HCT116 (cell line): ENCODE data around the gene AP4S1. TPM values are rescaled to one million over a fixed set of nuclear protein-coding genes. Genes with fewer than 3 reads are reported as not detected.

Source experiments
- ATAC-seq: fragments of 200-7000 bp; cut with Tn5 transposase; 2 replicates; pipeline ENCODE4 v1.9.1; 2020; ENCODE audit warnings: mild to moderate bottlenecking, moderate library complexity
- BruUV-seq: library from RNA; stranded (reverse); fragments of 400-500 nt; replicated peaks from 2 replicates; lab custom pipeline; 2021; lab: Mats Ljungman, UMichigan
- CTCF ChIA-PET: fragments of 300-600 bp; sonication (Branson Sonifier 250); formaldehyde crosslinking; loops from one replicate; lab custom pipeline; 2021; ENCODE audit warnings: antibody characterized with exemption; lab: Charles Lee
- POLR2A ChIA-PET: fragments of 300-600, 350-600 bp; sonication (Branson Sonifier 250); formaldehyde crosslinking; loops from one replicate; lab custom pipeline; 2021; ENCODE audit warnings: antibody characterized with exemption; lab: Charles Lee
- RAD21 ChIA-PET, 2 experiments: fragments of 300-600 bp; sonication (Branson Sonifier 250); formaldehyde crosslinking; loops; one replicate each; lab custom pipeline; 2023; ENCODE audit warnings: low total read pairs in 2 of 2; ENCODE audit not compliant: uncharacterized antibody in 2 of 2, unreplicated experiment in 2 of 2, low non-redundant PET in 1 of 2; lab: Charles Lee
- DNase-seq: peaks from one replicate; pipeline ENCODE4 v3.0.0-alpha.2; 2010; ENCODE audit warnings: low read depth, low spot score
- H2AFZ ChIP-seq: fragments of 200-600 bp; shearing (Covaris generic), sonication (generic); 2 replicates; pipeline ENCODE4 v1.6.1; 2017; ENCODE audit warnings: low read depth, mixed run types, mixed read lengths, antibody characterized with exemption, low read length; ENCODE audit not compliant: poor library complexity, severe bottlenecking
- H3K27ac ChIP-seq: 2 replicates; pipeline ENCODE4 v1.5.1; 2012; ENCODE audit warnings: low read depth, low read length
- H3K27me3 ChIP-seq: fragments of 200-600 bp; sonication (generic); 2 replicates; pipeline ENCODE4 v1.6.1; 2016; ENCODE audit warnings: mixed run types, low read length, mixed read lengths; ENCODE audit not compliant: insufficient read depth
- H3K36me3 ChIP-seq, 2 experiments: fragments of 200-500 bp in 1 of 2; fragments of 200-600 bp in 1 of 2; sonication (Bioruptor generic) in 1 of 2; sonication (generic) in 1 of 2; 2 replicates each; pipeline versions ENCODE4 v1.5.1 to v1.6.1; 2014 to 2016; ENCODE audit warnings: low read length in 2 of 2, inconsistent platforms in 1 of 2, mixed read lengths in 1 of 2, mixed run types in 1 of 2; ENCODE audit not compliant: insufficient read depth in 2 of 2, control insufficient read depth in 1 of 2
- H3K4me1 ChIP-seq, 2 experiments: fragments of 200-600 bp in 1 of 2; sonication (generic) in 1 of 2; 2 replicates each; pipeline versions ENCODE4 v1.5.1 to v1.6.1; 2012 to 2017; ENCODE audit warnings: low read length in 2 of 2, inconsistent platforms in 1 of 2, mild to moderate bottlenecking in 1 of 2, mixed read lengths in 1 of 2, mixed run types in 1 of 2, moderate library complexity in 1 of 2; ENCODE audit not compliant: insufficient read depth in 2 of 2, control insufficient read depth in 1 of 2
- H3K4me2 ChIP-seq: fragments of 200-600 bp; sonication (generic); 2 replicates; pipeline ENCODE4 v1.6.1; 2017; ENCODE audit warnings: mixed run types, low read length, mixed read lengths
- H3K4me3 ChIP-seq, 2 experiments: fragments of 200-600 bp in 1 of 2; sonication (generic) in 1 of 2; replicated peaks in 1 of 2; 2 replicates each; pipeline ENCODE4 v1.5.1; 2011 to 2016; ENCODE audit warnings: low read length in 2 of 2, control low read depth in 1 of 2, low read depth in 1 of 2, mild to moderate bottlenecking in 1 of 2, mixed read lengths in 1 of 2, mixed run types in 1 of 2
- H3K79me2 ChIP-seq: fragments of 200-600 bp; sonication (generic); 2 replicates; pipeline ENCODE4 v1.6.1; 2017; ENCODE audit warnings: mild to moderate bottlenecking, mixed run types, low read length, moderate library complexity, mixed read lengths; ENCODE audit not compliant: insufficient read depth
- H3K9ac ChIP-seq: fragments of 200-600 bp; sonication (generic); 2 replicates; pipeline ENCODE4 v1.6.1; 2016; ENCODE audit warnings: low read length, mixed read lengths
- H3K9me2 ChIP-seq: fragments of 200-600 bp; sonication (generic), shearing (Covaris generic); 2 replicates; pipeline ENCODE4 v1.6.1; 2017; ENCODE audit warnings: mixed run types, mild to moderate bottlenecking, moderate library complexity; ENCODE audit not compliant: insufficient read depth
- H3K9me3 ChIP-seq, 2 experiments: fragments of 200-500 bp in 1 of 2; fragments of 200-600 bp in 1 of 2; sonication (Bioruptor generic) in 1 of 2; sonication (generic) in 1 of 2; 2 replicates each; pipeline ENCODE4 v1.6.1; 2014 to 2017; ENCODE audit warnings: low read length in 2 of 2, mixed read lengths in 2 of 2, inconsistent platforms in 1 of 2, low read depth in 1 of 2, mild to moderate bottlenecking in 1 of 2, mixed run types in 1 of 2, moderate library complexity in 1 of 2; ENCODE audit not compliant: control insufficient read depth in 1 of 2, insufficient read depth in 1 of 2
- H4K20me1 ChIP-seq: fragments of 200-600 bp; sonication (generic), shearing (Covaris generic); 2 replicates; pipeline ENCODE4 v1.6.1; 2017; ENCODE audit warnings: mixed run types, mild to moderate bottlenecking, moderate library complexity; ENCODE audit not compliant: insufficient read depth
- CBX3 ChIP-seq: IDR thresholded peaks from 2 replicates; pipeline ENCODE4 v1.6.1; 2012; ENCODE audit warnings: low read depth
- EGR1 ChIP-seq: IDR thresholded peaks from 2 replicates; pipeline ENCODE4 v1.6.1; 2012; ENCODE audit warnings: low read depth
- EZH2 ChIP-seq: fragments of 200-600 bp; sonication (generic); IDR thresholded peaks from 2 replicates; pipeline ENCODE4 v1.6.1; 2017; ENCODE audit warnings: antibody characterized with exemption, mixed run types
- JUND ChIP-seq: IDR thresholded peaks from 2 replicates; pipeline ENCODE4 v1.6.1; 2012
- MAX ChIP-seq: IDR thresholded peaks from 2 replicates; pipeline ENCODE4 v1.6.1; 2012
- SP1 ChIP-seq: IDR thresholded peaks from 2 replicates; pipeline ENCODE4 v1.6.1; 2012; ENCODE audit warnings: low read depth
- SRF ChIP-seq: IDR thresholded peaks from 2 replicates; pipeline ENCODE4 v1.6.1; 2012; ENCODE audit warnings: low read depth
- TCF7L2 ChIP-seq: IDR thresholded peaks from 2 replicates; pipeline ENCODE4 v1.7.0; 2011; ENCODE audit warnings: borderline replicate concordance, inconsistent platforms; ENCODE audit not compliant: insufficient read depth, insufficient read length; ENCODE audit errors: extremely low read depth
- ZNF274 ChIP-seq: fragments of 200-500 bp; sonication (Bioruptor generic); IDR thresholded peaks from 2 replicates; pipeline ENCODE4 v1.6.1; 2014; ENCODE audit warnings: mild to moderate bottlenecking, low read depth, low read length, inconsistent platforms
- intact Hi-C: fragments of 100-400 bp; cut with micrococcal nuclease; formaldehyde crosslinking; loops from 2 replicates; pipeline ENCODE4 v1.10.0; 2022
- total RNA-seq: library from RNA; stranded (reverse); gene quantifications from one replicate; pipeline ENCODE4 v1.2.1, GENCODE V29; 2021; ENCODE audit not compliant: unreplicated experiment
- TF ChIP-seq, protein P1 (sequence below), 3 experiments: fragments of 200-600 bp in 1 of 3; sonication (generic) in 1 of 3; IDR thresholded peaks in 2 of 3; conservative IDR thresholded peaks in 1 of 3; 2 replicates each; pipeline ENCODE4 v1.5.1; 2012 to 2017; ENCODE audit warnings: low read depth in 2 of 3, low read length in 2 of 3, antibody characterized with exemption in 1 of 3, borderline replicate concordance in 1 of 3, control low read depth in 1 of 3, mild to moderate bottlenecking in 1 of 3, mixed read lengths in 1 of 3, mixed run types in 1 of 3, moderate library complexity in 1 of 3; ENCODE audit not compliant: insufficient read depth in 1 of 3
- TF ChIP-seq, protein P2 (sequence below): IDR thresholded peaks from 2 replicates; pipeline ENCODE4 v1.6.1; 2012
- TF ChIP-seq, protein P3 (sequence below): IDR thresholded peaks from 2 replicates; pipeline ENCODE4 v1.6.1; 2011; ENCODE audit warnings: mild to moderate bottlenecking, low read length, moderate library complexity; ENCODE audit not compliant: insufficient replicate concordance; ENCODE audit errors: extremely low read depth

Gene AP4S1
- total RNA-seq, 1 experiment from 2014 or later: 5.0 TPM

DNA sequence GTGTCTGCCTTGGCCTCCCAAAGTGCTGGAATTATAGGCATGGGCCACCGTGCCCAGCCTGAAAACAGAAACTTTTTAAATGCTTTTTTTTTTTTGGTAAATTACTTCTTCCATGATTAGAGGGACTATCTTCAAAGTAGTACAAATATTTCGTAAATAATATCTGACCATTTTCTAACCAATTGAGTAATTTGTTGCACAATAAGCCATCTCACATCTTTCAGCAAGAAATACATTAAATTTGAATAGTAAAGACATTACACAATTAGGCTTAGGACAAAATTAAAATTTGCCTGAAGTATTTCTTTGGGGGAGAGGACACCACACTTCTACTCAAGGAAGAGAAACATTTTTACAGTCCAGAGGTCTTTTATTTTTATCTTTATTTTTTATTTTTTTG is 85.4 kb downstream of the AP4S1 start:
- no peaks in the 10 kb centered on the region for H3K9me3 ChIP-seq
- POLR2A ChIA-PET: interaction anchor here (0.7 kb wide), 1 partner anchor 85 kb away, joined by 3 read pairs; the partner anchor contains the start of gene STRN3
- H3K9ac ChIP-seq: no peak overlapping the region
- H2AFZ ChIP-seq: no peak overlapping the region
- DNase-seq: no peak
- H3K4me3 ChIP-seq: no peak overlapping the region
- CTCF ChIA-PET: no interaction called here
- peaks cover 66 to 67% of the 10 kb centered on the region in 2 experiments for H3K36me3 ChIP-seq
- ATAC-seq: no peak
- intact Hi-C loops: loop anchor here (2.0 kb wide), 1 partner anchor 34 kb away; no protein-coding TSS in a partner anchor
- no peaks in the 10 kb centered on the region for H3K27me3 ChIP-seq
- H3K79me2 ChIP-seq: no peaks in the 10 kb centered on the region
- TF ChIP-seq ZNF274 (no peak), JUND (no peak), SRF (no peak), EGR1 (no peak), EZH2 (no peak), TCF7L2 (no peak), SP1 (no peak), CBX3 (no peak), MAX (no peak)
- TF ChIP-seq, protein P1, sequence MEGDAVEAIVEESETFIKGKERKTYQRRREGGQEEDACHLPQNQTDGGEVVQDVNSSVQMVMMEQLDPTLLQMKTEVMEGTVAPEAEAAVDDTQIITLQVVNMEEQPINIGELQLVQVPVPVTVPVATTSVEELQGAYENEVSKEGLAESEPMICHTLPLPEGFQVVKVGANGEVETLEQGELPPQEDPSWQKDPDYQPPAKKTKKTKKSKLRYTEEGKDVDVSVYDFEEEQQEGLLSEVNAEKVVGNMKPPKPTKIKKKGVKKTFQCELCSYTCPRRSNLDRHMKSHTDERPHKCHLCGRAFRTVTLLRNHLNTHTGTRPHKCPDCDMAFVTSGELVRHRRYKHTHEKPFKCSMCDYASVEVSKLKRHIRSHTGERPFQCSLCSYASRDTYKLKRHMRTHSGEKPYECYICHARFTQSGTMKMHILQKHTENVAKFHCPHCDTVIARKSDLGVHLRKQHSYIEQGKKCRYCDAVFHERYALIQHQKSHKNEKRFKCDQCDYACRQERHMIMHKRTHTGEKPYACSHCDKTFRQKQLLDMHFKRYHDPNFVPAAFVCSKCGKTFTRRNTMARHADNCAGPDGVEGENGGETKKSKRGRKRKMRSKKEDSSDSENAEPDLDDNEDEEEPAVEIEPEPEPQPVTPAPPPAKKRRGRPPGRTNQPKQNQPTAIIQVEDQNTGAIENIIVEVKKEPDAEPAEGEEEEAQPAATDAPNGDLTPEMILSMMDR (IDR thresholded peaks at IDR 0.05 in 2 of 3, conservative IDR thresholded peaks at IDR 0.05 in 1 of 3; ENCODE audit: borderline replicate concordance in 1 of 3, insufficient read depth in 1 of 3, low read depth in 2 of 3, low read length in 2 of 3): no peak
- TF ChIP-seq, protein P2, sequence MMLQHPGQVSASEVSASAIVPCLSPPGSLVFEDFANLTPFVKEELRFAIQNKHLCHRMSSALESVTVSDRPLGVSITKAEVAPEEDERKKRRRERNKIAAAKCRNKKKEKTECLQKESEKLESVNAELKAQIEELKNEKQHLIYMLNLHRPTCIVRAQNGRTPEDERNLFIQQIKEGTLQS: no peak
- TF ChIP-seq, protein P3, sequence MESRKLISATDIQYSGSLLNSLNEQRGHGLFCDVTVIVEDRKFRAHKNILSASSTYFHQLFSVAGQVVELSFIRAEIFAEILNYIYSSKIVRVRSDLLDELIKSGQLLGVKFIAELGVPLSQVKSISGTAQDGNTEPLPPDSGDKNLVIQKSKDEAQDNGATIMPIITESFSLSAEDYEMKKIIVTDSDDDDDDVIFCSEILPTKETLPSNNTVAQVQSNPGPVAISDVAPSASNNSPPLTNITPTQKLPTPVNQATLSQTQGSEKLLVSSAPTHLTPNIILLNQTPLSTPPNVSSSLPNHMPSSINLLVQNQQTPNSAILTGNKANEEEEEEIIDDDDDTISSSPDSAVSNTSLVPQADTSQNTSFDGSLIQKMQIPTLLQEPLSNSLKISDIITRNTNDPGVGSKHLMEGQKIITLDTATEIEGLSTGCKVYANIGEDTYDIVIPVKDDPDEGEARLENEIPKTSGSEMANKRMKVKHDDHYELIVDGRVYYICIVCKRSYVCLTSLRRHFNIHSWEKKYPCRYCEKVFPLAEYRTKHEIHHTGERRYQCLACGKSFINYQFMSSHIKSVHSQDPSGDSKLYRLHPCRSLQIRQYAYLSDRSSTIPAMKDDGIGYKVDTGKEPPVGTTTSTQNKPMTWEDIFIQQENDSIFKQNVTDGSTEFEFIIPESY: no peak
- H3K9me2 ChIP-seq: no peaks in the 10 kb centered on the region
- H3K27ac ChIP-seq: no peak overlapping the region
- no peaks in the 10 kb centered on the region for H4K20me1 ChIP-seq
- peaks cover 0 to 3% of the 10 kb centered on the region in 2 experiments; a peak in 1 of 4 replicates for H3K4me1 ChIP-seq
- no peak overlapping the region for H3K4me2 ChIP-seq
- BruUV-seq: no TSS peak
- RAD21 ChIA-PET: no interaction called here
